ENCODE results near the gene HSF5.
A peak's percentile ranks its signal among the peaks of the same experiment; 100 is the strongest.

Gene HSF5

GRCh38 chr17:58480090-58480489 is 8.1 kb downstream of the HSF5 start:
- DNase-seq, result no peak

DNA sequence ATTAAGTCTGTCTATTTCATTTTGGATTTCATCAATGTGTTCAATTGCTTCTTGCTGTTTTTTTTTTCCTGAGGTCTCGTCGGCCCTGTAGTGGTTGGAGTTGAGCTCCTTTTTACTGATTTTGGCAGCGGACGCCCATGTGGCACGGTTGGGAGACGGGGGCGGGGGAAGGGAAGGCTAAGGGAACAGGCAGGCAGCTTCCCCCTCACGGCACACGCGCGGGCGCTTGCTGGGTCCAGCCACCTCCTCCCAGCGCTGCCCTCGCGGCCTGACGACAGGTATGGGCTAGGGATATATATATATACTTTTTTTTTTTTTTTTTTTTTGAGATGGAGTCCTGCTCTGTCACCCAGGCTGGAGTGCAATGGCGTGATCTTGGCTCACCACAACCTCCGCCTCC is 11.4 kb downstream of the HSF5 start:
- no peak for DNase-seq

DNA sequence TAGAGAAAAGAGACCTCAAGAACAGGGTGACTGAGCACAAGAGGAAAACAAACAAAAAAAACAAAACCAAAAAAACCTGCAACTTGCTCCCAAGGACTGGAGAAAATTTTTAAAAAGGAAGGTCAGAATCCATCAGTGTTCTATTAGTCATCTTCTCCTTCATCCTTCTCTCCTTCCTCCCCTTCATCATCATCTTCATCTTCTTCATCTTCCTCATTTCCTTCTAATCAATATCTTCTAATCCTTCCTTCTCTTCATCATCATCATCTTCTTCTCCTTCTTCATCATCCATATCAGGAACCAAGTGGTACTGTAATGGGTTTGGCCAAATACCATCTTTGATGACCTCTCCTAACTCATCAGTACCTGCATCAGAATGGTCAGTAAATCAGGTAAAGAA is 12.2 kb downstream of the HSF5 start:
- no peak for DNase-seq

DNA sequence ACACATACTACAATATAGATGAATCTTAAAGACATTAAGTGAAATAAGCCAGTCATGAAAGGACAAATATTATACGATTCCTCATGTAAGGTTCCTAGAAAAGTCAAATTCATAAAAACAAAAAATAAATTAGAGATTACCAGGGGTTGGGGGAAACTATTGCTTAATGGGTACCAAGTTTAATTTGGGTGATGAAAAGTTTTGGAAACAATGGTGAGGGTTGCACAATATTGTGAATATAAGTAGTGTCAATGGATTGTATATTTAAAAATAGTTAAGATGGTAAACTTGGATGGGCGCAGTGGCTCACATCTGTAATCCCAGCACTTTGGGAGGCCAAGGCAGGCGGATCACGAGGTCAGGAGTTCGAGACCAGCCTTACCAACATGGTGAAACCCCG is 17.9 kb downstream of the HSF5 start:
- DNase-seq, result no peak

- no peak for DNase-seq
Measured at GRCh38 chr17:58468944-58469343, 19.3 kb downstream of the HSF5 start.

DNA sequence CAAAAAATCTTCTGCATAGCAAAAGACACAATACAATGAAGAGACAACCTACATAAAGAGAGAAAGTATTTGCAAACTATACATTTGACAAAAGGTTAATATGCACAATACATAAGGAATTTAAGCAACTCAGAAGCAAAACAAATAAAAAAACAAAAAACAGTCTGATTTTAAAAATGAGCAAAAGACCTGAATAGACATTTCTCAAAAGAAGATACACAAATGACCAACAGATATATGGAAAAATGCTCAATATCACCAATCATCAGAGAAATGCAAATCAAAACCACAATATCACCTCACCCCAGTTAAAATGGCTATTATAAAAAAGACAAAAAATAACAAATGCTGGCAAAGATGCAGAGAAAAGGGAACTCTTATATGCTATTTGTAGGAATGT is 32.7 kb downstream of the HSF5 start:
- DNase-seq, result no peak

GRCh38 chr17:58452738-58453137 is 35.5 kb downstream of the HSF5 start:
- no peak for DNase-seq

DNA sequence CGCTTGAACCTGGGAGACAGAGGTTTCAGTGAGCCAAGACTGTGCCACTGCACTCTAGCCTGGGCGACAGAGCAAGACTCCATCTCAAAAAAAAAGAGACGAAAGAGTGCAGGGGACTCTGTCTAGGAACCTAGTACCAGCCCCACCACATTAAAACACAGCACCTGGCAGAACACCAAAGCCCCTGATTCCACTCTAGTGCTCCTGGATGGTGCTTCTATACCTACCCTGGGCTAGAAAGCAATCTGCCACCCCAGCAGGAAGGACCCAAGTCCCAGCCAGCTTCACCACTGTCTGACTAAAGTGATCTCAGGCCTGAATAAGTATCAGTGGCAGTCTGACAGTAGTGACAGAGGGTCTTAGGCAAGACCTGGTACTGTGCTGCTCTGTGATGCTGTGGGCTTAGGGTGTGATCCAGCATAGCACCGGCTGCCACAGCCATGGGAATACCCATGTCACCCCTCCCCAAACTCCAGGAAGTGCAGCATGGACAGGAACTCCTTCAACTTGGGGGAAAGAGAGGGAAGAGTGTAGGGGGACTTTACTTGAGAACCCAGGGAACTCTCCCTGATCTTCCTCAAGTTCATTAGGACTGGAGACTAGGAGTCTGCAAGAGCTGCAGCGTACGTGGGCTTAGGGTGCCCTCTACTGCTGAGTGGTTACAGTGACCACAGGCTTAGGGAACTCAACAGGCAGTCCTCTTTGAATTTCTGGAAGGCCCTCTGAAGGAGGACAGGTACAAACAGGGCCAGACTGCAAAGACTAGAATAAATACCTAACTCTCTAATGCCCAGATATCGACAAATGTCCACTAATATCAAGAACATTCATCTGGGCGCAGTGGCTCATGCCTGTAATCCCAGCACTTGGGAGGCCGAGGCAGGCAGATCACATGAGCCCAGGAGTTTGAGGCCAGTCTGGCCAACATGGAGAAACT is 40.9 kb downstream of the HSF5 start:
- peak; percentile 72 for DNase-seq

DNA sequence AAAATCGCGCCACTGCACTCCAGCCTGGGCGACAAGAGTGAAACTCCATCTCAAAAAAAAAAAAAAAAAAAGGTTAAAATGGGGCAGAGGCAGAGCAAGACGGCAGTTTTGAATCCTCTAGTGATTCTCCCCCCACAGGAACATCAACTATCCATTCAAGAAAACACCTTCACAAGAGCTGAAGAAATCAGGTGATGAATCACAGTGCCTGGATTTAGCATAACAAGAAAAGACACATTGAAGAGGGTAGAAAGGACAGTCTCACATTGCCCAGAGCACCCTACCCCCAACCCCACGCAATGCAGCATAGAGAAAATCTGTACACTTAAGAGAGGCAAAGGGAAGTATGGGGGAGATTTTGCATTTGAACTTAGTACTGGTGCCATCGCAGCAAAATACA is 42.1 kb downstream of the HSF5 start:
- no peak for DNase-seq

- DNase-seq, result no peak
Measured at GRCh38 chr17:58436805-58437239, 51.4 kb downstream of the HSF5 start.

DNA sequence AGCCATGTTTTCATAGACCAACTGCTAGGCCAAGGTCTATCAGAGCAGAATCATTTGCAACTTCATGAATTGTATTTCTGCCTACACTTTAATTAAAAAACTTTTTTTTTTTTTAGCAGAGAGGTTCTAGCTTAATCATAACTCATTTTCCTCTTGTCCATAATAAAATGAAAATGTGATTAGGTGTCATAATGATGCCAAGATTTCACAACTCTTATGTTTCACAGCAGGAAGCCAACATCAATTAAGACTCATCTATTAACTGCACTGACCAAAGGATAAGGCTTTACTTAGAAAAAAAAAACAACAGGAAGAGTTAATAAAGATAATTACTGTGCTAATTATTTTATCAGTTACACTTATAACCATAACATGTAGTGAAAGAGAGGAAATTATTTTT is 52.0 kb downstream of the HSF5 start:
- no peak for DNase-seq

- DNase-seq, result no peak
Measured at GRCh38 chr17:58432806-58433573, 55.2 kb downstream of the HSF5 start.

GRCh38 chr17:58427807-58428206 is 60.4 kb downstream of the HSF5 start:
- no peak for DNase-seq

- no peak for DNase-seq
Measured at GRCh38 chr17:58421711-58422110, 66.5 kb downstream of the HSF5 start.

- no peak for DNase-seq
Measured at GRCh38 chr17:58420827-58421226, 67.4 kb downstream of the HSF5 start.

DNA sequence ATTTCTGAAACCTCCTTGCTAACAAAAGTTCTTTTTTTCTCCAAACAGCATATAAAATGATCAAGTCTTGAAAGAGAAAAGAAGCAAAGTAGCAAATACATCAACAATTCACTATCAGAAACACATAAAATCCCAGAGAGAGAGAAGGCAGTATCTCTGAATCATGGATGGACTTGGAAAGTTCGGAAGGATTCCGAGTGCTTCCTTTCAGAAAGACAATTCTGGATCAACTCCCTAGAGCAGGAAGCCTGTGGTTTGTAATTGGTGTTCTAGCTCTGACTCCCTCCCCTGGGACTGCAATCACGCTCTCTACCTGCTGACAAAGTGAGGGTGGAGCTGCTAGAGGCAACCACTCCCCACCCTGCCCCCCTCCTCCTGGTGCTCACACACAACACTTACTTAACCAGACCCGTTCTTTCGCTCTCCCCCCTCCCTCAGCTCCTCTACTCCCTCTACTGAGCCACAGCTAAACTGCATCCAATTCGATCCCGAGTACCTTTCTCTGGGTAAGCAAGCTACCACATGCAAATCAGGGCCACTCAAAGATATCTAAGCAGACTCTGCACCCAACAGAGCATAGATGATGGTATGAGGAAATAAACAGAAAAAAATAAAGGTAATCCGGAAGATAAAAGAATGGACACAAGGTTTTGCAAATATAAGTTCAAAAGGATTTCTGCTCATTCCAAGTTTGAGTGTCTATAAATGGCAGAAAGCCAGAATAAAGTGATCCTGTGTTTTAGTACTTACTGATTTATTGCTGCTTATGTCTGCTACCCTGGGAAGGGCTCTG is 70.7 kb downstream of the HSF5 start, which contains the start of gene RNF43:
TSS of gene RNF43 (minus strand) at position 235 of the 793 bp plus-strand sequence. CDS start 1,957 bp downstream, outside the sequence.
- DNase-seq, result peak; percentile 97

GRCh38 chr17:58416937-58417299 is 71.3 kb downstream of the HSF5 start:
- DNase-seq, result no peak

GRCh38 chr17:58416396-58416795 is 71.8 kb downstream of the HSF5 start:
- DNase-seq, result no peak

DNA sequence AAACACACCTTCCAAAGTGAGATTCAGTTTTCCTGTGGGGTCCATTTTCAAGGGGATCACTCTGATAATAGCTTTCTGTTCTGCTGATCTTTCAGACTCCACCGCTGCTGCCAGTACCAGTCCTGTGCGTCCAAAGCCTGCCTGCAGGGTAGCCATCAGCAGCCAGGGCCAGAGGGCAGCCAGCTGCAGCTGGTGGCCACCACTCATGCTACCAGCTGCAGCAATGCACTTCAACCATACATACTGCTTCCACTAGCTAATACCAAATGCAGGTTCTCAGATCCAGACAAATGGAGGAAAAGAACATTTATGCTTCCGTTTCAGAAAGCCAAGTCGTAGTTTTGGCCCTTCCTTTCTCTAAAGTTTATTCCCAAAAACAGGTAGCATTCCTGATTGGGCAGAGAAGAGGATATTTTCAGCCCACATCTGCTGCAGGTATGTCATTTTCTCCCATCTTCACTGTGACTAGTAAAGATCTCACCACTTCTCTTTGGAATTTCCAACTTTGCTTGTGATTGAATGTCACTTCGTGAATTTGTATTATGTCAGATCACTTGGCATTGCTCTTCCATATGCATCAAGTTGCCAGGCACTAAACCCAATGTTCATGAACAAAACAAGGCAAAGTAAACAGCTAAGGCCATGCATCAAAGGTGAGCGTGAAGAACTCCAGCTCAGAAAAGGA is 72.7 kb downstream of the HSF5 start:
- peak; percentile 35 for DNase-seq

GRCh38 chr17:58414596-58414997 is 73.6 kb downstream of the HSF5 start:
- DNase-seq, result peak; percentile 28

DNA sequence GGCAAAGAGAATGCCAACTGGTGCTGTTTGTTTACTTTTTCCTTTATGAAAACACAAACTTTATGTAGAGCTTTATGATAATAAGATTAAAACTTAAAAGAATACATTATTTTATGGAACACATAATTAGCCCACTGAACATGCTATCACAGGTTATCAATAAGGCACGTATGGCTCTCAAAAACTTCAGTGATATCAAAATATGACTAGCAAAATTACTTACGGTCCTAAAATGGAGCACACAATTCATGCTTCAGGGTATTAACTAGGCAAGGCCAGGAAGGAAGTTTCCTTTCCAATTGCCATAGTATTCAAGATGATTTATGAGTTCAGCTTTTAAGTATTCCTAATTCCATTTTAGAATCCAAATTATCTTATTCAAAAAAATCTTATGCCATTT is 74.5 kb downstream of the HSF5 start:
- DNase-seq, result no peak

DNA sequence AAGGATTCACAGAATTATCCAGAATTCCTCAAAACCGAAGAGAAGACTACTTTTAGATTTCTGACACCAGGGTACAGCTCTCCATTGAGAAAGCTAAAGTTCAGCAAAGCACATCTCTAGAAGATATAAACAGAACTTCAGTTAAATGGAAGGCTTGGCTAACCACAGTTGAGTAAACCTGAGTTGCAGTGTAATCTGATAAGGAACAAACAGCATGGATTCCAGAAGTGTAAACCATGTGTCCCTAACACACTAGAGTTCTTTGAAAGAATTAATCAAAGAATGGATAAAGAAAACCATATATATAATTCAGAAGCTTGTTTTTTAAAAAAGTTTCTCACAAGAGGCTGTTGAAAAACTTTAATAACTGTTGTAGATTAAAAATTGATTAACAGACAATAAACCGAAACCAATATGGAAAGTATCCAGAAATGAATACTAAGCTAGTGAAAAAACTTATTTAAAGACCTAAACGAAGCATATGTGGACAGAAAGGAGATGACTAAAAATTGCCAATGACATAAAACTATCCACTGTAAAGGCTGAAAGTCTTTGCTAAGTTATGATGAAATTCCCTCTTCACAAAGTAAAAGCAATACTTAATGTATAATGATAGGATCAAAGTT is 75.1 kb downstream of the HSF5 start:
- no peak for DNase-seq
